Measurements from ENCODE around the gene PDE11A.
"Not testable (repeated sequence)": the region's sequence is repeated elsewhere in the genome, so short reads cannot be mapped to it uniquely, and the experiment has no call there.

PDE11A gene

DNA sequence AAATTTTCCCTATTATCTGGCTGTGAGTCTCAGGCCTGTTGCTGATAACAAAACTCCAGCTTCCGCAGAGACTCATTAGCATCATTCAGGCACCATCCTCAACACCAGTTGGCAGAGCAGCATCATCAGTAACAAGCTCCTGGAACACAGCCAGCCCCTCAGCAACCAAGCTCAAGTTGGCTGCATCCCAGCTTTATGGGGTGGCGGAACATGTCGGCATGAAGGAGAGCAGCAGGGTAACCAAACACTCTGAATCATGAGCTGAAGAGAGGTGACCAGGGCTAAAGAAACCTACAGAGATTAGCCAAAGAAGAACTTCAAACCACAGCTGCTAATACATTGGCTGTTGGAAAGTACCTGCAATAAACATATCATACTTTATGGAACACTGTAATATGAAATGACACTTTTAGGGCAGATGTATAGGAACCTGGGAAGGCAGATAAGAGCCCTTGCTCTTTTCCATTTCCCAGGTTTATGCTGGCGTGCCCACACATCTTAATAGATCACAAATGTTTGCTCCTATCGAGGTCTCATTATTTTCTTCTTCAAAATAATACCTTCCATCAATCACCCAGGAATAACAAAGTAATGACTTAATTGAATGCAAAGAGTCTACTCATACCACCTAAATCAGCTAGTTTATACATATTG is 63.8 kb downstream of the PDE11A start:
- DNase-seq (ENCODE audit: low read depth) = peak; percentile 81

- DNase-seq (ENCODE audit: low read depth) = peak; percentile 60
Observed at GRCh38 chr2:178006710-178007109, 65.9 kb downstream of the PDE11A start.

DNA sequence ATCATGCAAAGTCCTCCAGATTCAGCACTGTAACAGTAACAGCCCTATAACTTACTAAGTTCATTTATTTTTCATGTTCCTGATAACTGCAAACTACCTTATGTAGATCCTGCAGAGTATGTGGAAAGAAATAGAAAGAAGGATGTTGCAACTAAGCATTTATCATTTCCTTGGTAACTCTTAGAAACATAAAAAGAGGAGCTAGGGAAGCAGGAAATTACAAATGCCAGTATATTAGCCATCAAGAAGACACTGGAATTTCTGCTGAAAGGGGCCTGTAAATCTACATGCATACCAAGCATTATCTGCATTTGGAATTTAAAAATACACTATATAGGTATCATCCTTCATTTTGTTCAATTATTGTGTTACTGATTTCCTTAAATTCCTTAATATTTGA is 66.8 kb downstream of the PDE11A start:
- DNase-seq (ENCODE audit: low read depth) = peak; percentile 76

DNA sequence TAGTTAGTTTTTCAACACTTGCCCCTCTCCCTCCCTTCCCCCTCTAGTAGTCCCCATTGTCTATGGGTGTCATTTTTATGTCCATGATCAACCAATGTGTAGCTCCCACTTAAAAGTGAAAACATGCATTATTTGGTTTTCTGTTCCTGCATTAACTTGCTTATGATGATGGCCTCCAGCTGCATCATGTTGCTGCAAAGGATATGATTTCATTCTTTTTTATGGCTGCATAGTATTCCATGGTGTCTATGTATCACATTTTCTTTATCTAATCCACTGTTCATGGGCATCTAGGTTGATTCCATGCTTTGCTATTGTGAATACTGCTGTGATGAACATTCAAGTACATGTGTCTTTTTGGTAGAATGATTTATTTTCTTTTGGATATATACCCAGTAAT is 70.5 kb downstream of the PDE11A start:
- DNase-seq (ENCODE audit: low read depth) = no peak

- no peak for DNase-seq (ENCODE audit: low read depth)
Observed at GRCh38 chr2:177998996-177999395, 73.6 kb downstream of the PDE11A start.

GRCh38 chr2:177998006-177998405 is 74.6 kb downstream of the PDE11A start:
- DNase-seq (ENCODE audit: low read depth) = peak; percentile 94

DNA sequence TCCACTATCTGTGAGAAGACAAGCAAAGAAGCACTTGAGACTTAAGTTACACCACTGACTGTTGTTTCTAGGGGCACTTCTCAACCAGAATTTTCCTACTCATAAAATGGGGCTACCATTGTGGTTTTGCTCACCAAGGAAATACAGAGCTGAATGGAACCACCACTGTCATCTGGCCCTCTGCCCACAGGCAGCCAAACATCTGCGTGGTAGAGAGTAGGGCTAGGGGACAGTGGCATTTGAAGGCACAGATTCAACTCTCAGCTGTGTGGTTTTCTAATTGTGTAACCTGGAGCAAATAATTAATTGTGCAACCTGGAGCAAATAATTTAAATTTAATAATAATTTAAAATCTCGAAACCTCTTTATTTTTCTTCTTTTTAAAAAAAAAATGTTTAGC is 79.6 kb downstream of the PDE11A start:
- DNase-seq (ENCODE audit: low read depth) = no peak

GRCh38 chr2:177989029-177989885 is 83.3 kb downstream of the PDE11A start:
- DNase-seq (ENCODE audit: low read depth) = peak; percentile 70

- peak; percentile 72 for DNase-seq (ENCODE audit: low read depth)
Observed at GRCh38 chr2:177984749-177985148, 87.8 kb downstream of the PDE11A start.

- DNase-seq (ENCODE audit: low read depth) = peak; percentile 76
Observed at GRCh38 chr2:177983183-177983788, 89.3 kb downstream of the PDE11A start.

GRCh38 chr2:177972782-177973181 is 99.8 kb downstream of the PDE11A start:
- no peak for DNase-seq (ENCODE audit: low read depth)

DNA sequence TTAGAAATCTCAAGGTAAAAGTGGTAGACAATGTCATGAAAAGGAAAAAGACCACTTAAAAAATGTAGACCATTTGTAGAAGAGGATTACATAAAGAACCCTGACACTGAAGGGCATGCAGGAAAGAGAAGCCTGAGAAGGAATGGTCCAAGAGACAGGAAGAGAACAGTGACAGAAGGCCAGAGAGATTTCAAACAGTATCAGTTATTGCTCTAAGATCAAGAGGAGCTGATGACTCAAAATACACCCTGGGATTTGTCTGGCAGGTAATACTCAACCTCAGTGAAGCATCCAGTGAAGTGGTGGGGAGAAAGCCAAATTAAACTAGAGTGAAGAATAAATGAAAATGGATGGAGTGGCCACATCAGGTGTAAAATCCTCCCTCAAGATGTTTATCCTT is 100.5 kb downstream of the PDE11A start:
- DNase-seq (ENCODE audit: low read depth) = no peak

DNA sequence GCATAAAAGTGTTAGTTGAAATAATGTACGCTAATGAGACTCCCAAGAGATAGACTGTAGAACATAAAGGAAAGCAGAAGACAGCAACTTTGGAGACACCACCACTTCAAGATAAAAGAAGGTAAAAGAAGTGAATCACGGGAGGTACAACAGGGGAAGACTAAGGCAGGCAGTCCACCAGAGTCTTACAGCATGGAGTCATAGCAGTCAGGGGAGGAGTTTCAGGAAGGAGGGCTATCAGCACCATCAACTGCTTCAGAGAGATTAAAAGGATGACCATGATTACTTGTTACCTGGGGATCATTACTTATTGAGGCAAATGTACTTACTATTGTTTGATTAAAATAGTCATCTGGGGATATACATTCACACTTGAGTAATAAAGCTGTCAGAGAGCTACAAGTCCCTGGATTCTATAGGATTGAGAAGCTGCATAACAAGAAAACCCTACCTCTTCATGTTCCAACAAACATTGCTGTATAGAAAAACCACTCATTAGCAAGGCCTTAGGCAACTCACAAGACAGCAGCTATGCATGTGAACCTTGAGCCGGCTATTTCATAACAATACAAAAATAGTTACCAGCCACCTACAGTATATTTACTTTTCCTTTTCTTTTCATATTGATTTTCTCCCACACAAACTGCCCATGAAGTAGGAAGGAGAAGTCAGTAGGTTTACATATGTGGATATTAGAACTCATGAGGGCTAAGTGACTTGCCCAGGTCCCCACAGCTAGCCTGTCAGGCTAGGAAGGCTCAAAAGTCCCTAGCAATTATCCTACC is 101.7 kb downstream of the PDE11A start:
- no peak for DNase-seq (ENCODE audit: low read depth)

GRCh38 chr2:177964892-177965291 is 107.7 kb downstream of the PDE11A start:
- no peak for DNase-seq (ENCODE audit: low read depth)

- no peak for DNase-seq (ENCODE audit: low read depth)
Observed at GRCh38 chr2:177952151-177952550, 120.4 kb downstream of the PDE11A start.

- DNase-seq (ENCODE audit: low read depth) = not testable (repeated sequence)
Observed at GRCh38 chr2:177947598-177947997, 125.0 kb downstream of the PDE11A start.

GRCh38 chr2:177944530-177944929 is 128.0 kb downstream of the PDE11A start:
- DNase-seq (ENCODE audit: low read depth) = not testable (repeated sequence)

DNA sequence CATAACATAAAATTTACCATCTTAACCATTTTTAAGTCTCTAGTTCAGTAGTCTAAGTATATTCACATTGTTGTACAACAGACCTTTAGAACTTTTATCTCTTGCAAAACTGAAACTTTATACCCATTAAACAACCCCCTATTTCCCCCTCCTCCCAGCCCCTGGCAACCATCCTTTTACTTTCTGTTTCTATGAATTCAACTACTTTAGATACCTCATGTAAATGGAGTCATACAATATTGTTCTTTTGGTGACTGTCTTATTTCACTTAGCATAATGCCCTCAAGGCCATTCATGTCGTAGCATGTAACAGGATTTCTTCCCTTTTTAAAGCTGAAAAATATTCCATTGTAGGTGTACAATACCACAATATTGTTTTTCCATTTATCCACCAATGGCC is 129.8 kb downstream of the PDE11A start:
- no peak for DNase-seq (ENCODE audit: low read depth)

- no peak for DNase-seq (ENCODE audit: low read depth)
Observed at GRCh38 chr2:177939211-177939610, 133.4 kb downstream of the PDE11A start.

GRCh38 chr2:177930916-177931315 is 141.7 kb downstream of the PDE11A start:
- DNase-seq (ENCODE audit: low read depth) = no peak

GRCh38 chr2:177929662-177930522 is 142.7 kb downstream of the PDE11A start:
- DNase-seq (ENCODE audit: low read depth) = no peak

Data from iris pigment epithelial cell (primary cell).